ENCODE data around the gene CLSTN1.

GRCh38 chr1:9846611-9847171 lies 22.9 kb upstream of the CLSTN1 start:
- TF ChIP-seq POLR2AphosphoS5 (IDR thresholded peaks at IDR 0.05; ENCODE audit: low read depth, low read length) (no peak), RAD21 (IDR thresholded peaks at IDR 0.05 in 1 of 2, conservative IDR thresholded peaks at IDR 0.05 in 1 of 2; ENCODE audit: low read depth in 2 of 2, low read length in 2 of 2) (no peak), JUN (IDR thresholded peaks at IDR 0.05; ENCODE audit: low read depth, low read length) (no peak), CTCF (IDR thresholded peaks at IDR 0.05; ENCODE audit: control extremely low read depth in 1 of 3, insufficient read depth in 1 of 3, low read depth in 1 of 3, low read length in 3 of 3) (no peak), POLR2A (IDR thresholded peaks at IDR 0.05; ENCODE audit: control extremely low read depth in 1 of 2, low read depth in 2 of 2, low read length in 2 of 2) (no peak)

Data from H1 (cell line).